A673 (cell line): ENCODE data around the gene LHFPL6. TPM values are rescaled to one million over a fixed set of nuclear protein-coding genes. Genes with fewer than 3 reads are reported as not detected.

ENCODE experiments used
- BruUV-seq: library from RNA; stranded (reverse); fragments of 400-500 nt; replicated peaks from 2 replicates; lab custom pipeline; 2021; lab: Mats Ljungman, UMichigan
- CTCF ChIA-PET: fragments of 300-600 bp; sonication (Branson Sonifier 250); formaldehyde crosslinking; loops from one replicate; lab custom pipeline; 2022; ENCODE audit warnings: antibody characterized with exemption; lab: Charles Lee
- POLR2A ChIA-PET: fragments of 300-600 bp; sonication (Branson Sonifier 250); formaldehyde crosslinking; loops from one replicate; lab custom pipeline; 2022; ENCODE audit warnings: antibody characterized with exemption; ENCODE audit not compliant: low non-redundant PET; lab: Charles Lee
- DNase-seq: peaks from one replicate; pipeline ENCODE4 v3.0.0-alpha.2; 2015; ENCODE audit warnings: low spot score
- H3K27ac ChIP-seq: fragments of 200-600 bp; sonication (generic); 2 replicates; pipeline ENCODE4 v1.5.1; 2016; ENCODE audit warnings: mixed run types, low read depth, mild to moderate bottlenecking, mixed read lengths, antibody characterized with exemption, low read length; ENCODE audit not compliant: poor library complexity, severe bottlenecking
- H3K27me3 ChIP-seq: fragments of 200-600 bp; sonication (generic); replicated peaks from 2 replicates; pipeline ENCODE4 v1.6.1; 2017; ENCODE audit warnings: mixed run types, low read depth, mild to moderate bottlenecking, mixed read lengths, antibody characterized with exemption, low read length; ENCODE audit not compliant: insufficient read depth, poor library complexity
- H3K36me3 ChIP-seq: fragments of 200-600 bp; sonication (generic); 2 replicates; pipeline ENCODE4 v1.6.1; 2016; ENCODE audit warnings: mixed run types, mild to moderate bottlenecking, mixed read lengths, antibody characterized with exemption, low read length; ENCODE audit not compliant: insufficient read depth, poor library complexity, severe bottlenecking
- H3K4me1 ChIP-seq: fragments of 200-600 bp; sonication (generic); 2 replicates; pipeline ENCODE4 v1.6.1; 2017; ENCODE audit warnings: mixed run types, mild to moderate bottlenecking, mixed read lengths, antibody characterized with exemption, low read length; ENCODE audit not compliant: insufficient read depth, poor library complexity, severe bottlenecking
- H3K4me3 ChIP-seq: fragments of 200-600 bp; sonication (generic); 2 replicates; pipeline ENCODE4 v1.5.1; 2016; ENCODE audit warnings: low read depth, mixed run types, mild to moderate bottlenecking, mixed read lengths, low read length; ENCODE audit not compliant: poor library complexity, severe bottlenecking
- H3K9me3 ChIP-seq: fragments of 200-600 bp; sonication (generic); 2 replicates; pipeline ENCODE4 v1.6.1; 2016; ENCODE audit warnings: mixed run types, low read depth, mild to moderate bottlenecking, mixed read lengths, antibody characterized with exemption, low read length; ENCODE audit not compliant: poor library complexity, severe bottlenecking
- EZH2 ChIP-seq: fragments of 200-600 bp; sonication (generic); IDR thresholded peaks from 2 replicates; pipeline ENCODE4 v1.6.1; 2017; ENCODE audit warnings: borderline replicate concordance, low read depth, mild to moderate bottlenecking, mixed read lengths, antibody characterized with exemption, low read length; ENCODE audit not compliant: poor library complexity, severe bottlenecking
- intact Hi-C: fragments of 100-400 bp; cut with micrococcal nuclease; formaldehyde crosslinking; loops from one replicate; pipeline ENCODE4 v1.10.0; 2022; ENCODE audit not compliant: unreplicated experiment
- total RNA-seq: library from RNA; stranded (reverse); gene quantifications from 2 replicates; pipeline ENCODE4 v1.2.3, GENCODE V29; 2021
- TF ChIP-seq, protein P1 (sequence below): fragments of 300-800, 200-600 bp; sonication (generic); conservative IDR thresholded peaks from 2 replicates; pipeline ENCODE4 v1.5.1; 2017; ENCODE audit warnings: low read depth, mild to moderate bottlenecking, antibody characterized with exemption, low read length, moderate library complexity, mixed read lengths

The LHFPL6 gene
- total RNA-seq, 1 experiment from 2014 or later = 63.9 TPM

DNA sequence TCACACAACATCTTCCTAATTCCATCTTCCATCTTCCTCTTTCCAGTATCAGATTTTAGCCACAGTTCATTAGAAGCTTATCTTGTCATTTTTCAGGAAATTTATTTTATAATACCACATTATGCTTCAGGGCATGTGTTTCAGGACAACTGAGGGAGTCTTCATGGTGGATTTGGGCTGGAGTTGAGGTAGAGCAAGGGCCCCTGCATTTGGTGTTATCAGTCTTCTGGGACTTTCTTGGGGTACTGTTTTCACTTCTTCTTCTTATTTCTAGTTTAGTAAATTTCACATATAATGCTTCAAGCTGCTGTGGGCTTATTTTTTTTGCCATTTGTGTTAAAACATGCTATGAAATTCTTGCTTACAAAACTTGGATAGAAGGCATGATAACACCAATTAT, 188.7 kb downstream of the LHFPL6 start:
- CTCF ChIA-PET = interaction anchor here (0.6 kb wide), 1 partner anchor 269 kb away, joined by 3 read pairs; no protein-coding TSS in a partner anchor
- intact Hi-C loops = loop anchor here (10.0 kb wide), 1 partner anchor 80 kb away; no protein-coding TSS in a partner anchor

DNA sequence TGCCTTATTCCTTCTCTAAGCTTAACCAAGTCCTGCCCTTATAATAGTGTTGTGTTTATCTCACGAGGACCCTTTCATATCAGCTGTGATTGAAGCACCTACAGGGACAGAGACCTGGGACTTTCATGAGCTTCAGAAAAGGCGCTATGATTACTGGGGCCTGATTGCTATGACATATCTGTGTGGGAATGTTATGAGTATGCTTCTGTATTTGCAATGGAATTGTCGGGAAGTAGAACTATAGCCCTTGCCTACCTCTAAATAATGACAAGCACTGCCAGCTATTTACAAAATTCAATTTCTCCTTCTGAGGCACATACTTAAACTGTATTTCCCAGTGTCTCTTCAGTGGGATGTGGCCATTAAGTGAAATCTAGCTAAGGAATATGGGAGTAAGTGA, 191.5 kb downstream of the LHFPL6 start:
- ChIA-PET CTCF (no interaction called here), POLR2A (no interaction called here)
- peak overlapping the region; percentile 87 for H3K27ac ChIP-seq
- H3K4me1 ChIP-seq = peaks cover 97% of the 10 kb centered on the region
- H3K36me3 ChIP-seq = no peaks in the 10 kb centered on the region
- H3K4me3 ChIP-seq = no peak overlapping the region
- intact Hi-C loops = loop anchor here (2.0 to 10.0 kb wide), 2 partner anchors 41 to 83 kb away; no protein-coding TSS in a partner anchor
- no peak for DNase-seq
- H3K9me3 ChIP-seq = no peaks in the 10 kb centered on the region
- no TSS peak for BruUV-seq
- no peaks in the 10 kb centered on the region for H3K27me3 ChIP-seq
- TF ChIP-seq, protein P1, sequence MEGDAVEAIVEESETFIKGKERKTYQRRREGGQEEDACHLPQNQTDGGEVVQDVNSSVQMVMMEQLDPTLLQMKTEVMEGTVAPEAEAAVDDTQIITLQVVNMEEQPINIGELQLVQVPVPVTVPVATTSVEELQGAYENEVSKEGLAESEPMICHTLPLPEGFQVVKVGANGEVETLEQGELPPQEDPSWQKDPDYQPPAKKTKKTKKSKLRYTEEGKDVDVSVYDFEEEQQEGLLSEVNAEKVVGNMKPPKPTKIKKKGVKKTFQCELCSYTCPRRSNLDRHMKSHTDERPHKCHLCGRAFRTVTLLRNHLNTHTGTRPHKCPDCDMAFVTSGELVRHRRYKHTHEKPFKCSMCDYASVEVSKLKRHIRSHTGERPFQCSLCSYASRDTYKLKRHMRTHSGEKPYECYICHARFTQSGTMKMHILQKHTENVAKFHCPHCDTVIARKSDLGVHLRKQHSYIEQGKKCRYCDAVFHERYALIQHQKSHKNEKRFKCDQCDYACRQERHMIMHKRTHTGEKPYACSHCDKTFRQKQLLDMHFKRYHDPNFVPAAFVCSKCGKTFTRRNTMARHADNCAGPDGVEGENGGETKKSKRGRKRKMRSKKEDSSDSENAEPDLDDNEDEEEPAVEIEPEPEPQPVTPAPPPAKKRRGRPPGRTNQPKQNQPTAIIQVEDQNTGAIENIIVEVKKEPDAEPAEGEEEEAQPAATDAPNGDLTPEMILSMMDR = no peak
- no peak for TF ChIP-seq EZH2

More for the DNA sequence above, 188.7 kb downstream of the LHFPL6 start:
- no peak overlapping the region for H3K4me3 ChIP-seq
- no peak for TF ChIP-seq EZH2
- TF ChIP-seq, protein P1 = no peak
- H3K27ac ChIP-seq = peak overlapping the region; percentile 56
- no TSS peak for BruUV-seq
- DNase-seq = no peak
- H3K27me3 ChIP-seq = no peaks in the 10 kb centered on the region
- H3K9me3 ChIP-seq = no peaks in the 10 kb centered on the region
- no peaks in the 10 kb centered on the region for H3K36me3 ChIP-seq
- POLR2A ChIA-PET = no interaction called here
- H3K4me1 ChIP-seq = peaks cover 100% of the 10 kb centered on the region

DNA sequence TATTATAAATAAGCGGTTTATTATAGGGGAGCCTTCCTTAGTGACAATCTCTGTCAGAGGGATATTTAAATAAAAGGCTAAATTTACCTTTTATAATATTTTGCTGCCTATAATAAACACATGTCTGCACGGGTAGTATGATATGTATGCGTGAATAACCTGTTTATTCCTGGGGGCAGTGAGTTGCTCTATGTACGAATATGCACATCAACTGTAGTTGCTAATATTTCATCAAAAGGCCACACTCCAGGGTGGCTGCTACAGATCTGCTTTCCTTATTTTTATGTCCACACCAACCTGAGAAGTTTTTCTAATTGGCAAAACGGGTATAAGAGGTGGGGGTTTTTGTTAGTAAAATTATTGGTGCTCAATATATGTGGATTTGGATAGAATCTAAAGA, 192.0 kb downstream of the LHFPL6 start:
- no TSS peak for BruUV-seq
- POLR2A ChIA-PET = interaction anchor here (0.6 kb wide), 1 partner anchor 41 kb away, joined by 3 read pairs; no protein-coding TSS in a partner anchor
- CTCF ChIA-PET = no interaction called here
- peak overlapping the region; percentile 87 for H3K27ac ChIP-seq
- peaks cover 97% of the 10 kb centered on the region for H3K4me1 ChIP-seq
- TF ChIP-seq, protein P1 = no peak
- no peak for TF ChIP-seq EZH2
- no peak overlapping the region for H3K4me3 ChIP-seq
- intact Hi-C loops = loop anchor here (2.0 to 10.0 kb wide), 2 partner anchors 40 to 84 kb away; no protein-coding TSS in a partner anchor
- no peaks in the 10 kb centered on the region for H3K36me3 ChIP-seq
- H3K27me3 ChIP-seq = no peaks in the 10 kb centered on the region
- no peak for DNase-seq
- no peaks in the 10 kb centered on the region for H3K9me3 ChIP-seq
